Loucy (cell line): ENCODE data around the gene HOXB9.

Experiments used
- H2AFZ ChIP-seq: fragments of 200-600 bp; sonication (generic); 2 replicates; pipeline ENCODE4 v1.6.0; 2016; ENCODE audit warnings: antibody characterized with exemption, mild to moderate bottlenecking, low read length, moderate library complexity
- H3F3A ChIP-seq: fragments of 200-600 bp; 2 replicates; pipeline ENCODE4 v1.6.0; 2016; ENCODE audit warnings: antibody characterized with exemption, low read depth, mild to moderate bottlenecking
- H3K27me3 ChIP-seq: fragments of 200-600 bp; sonication (generic); 2 replicates; pipeline ENCODE4 v1.6.1; 2014; ENCODE audit warnings: low read length, mild to moderate bottlenecking; ENCODE audit not compliant: insufficient read depth, poor library complexity, severe bottlenecking
- H3K36me3 ChIP-seq: fragments of 200-600 bp; sonication (generic); 2 replicates; pipeline ENCODE4 v1.6.1; 2016; ENCODE audit warnings: low read length; ENCODE audit not compliant: insufficient read depth
- H3K4me1 ChIP-seq: fragments of 200-600 bp; sonication (generic); 2 replicates; pipeline ENCODE4 v1.5.1; 2014; ENCODE audit warnings: low read length, mild to moderate bottlenecking; ENCODE audit not compliant: insufficient read depth, poor library complexity, severe bottlenecking
- H3K4me2 ChIP-seq: fragments of 200-600 bp; sonication (generic); 2 replicates; pipeline ENCODE4 v1.6.0; 2014; ENCODE audit warnings: antibody characterized with exemption, low read length, low read depth, mild to moderate bottlenecking; ENCODE audit not compliant: poor library complexity, severe bottlenecking
- H3K4me3 ChIP-seq: fragments of 200-600 bp; sonication (generic); 2 replicates; pipeline ENCODE4 v1.5.1; 2014; ENCODE audit warnings: low read length, mild to moderate bottlenecking, mixed read lengths; ENCODE audit not compliant: poor library complexity, severe bottlenecking
- H3K79me2 ChIP-seq: fragments of 200-600 bp; sonication (generic); 2 replicates; pipeline ENCODE4 v1.6.1; 2014; ENCODE audit warnings: low read length; ENCODE audit not compliant: insufficient read depth
- H3K9ac ChIP-seq: fragments of 200-600 bp; sonication (generic); 2 replicates; pipeline ENCODE4 v1.6.0; 2014; ENCODE audit warnings: mild to moderate bottlenecking, low read depth, low read length, moderate library complexity; ENCODE audit not compliant: poor library complexity, severe bottlenecking
- H3K9me2 ChIP-seq: fragments of 200-600 bp; sonication (generic); replicated peaks from 2 replicates; pipeline ENCODE4 v1.6.1; 2016; ENCODE audit warnings: low read depth, low read length, mixed read lengths
- H3K9me3 ChIP-seq: fragments of 200-600 bp; sonication (generic); 2 replicates; pipeline ENCODE4 v1.6.1; 2014; ENCODE audit warnings: mild to moderate bottlenecking, antibody characterized with exemption, low read length, low read depth; ENCODE audit not compliant: insufficient read depth
- H4K20me1 ChIP-seq: fragments of 200-600 bp; sonication (generic); 2 replicates; pipeline ENCODE4 v1.6.0; 2014; ENCODE audit warnings: antibody characterized with exemption, low read length, mild to moderate bottlenecking; ENCODE audit not compliant: insufficient read depth, poor library complexity, severe bottlenecking
- EZH2phosphoT487 ChIP-seq: fragments of 200-600 bp; IDR thresholded peaks from 2 replicates; pipeline ENCODE4 v1.6.1; 2018; ENCODE audit warnings: antibody characterized with exemption, mild to moderate bottlenecking, moderate library complexity, borderline replicate concordance
- TF ChIP-seq, protein P1 (sequence below): fragments of 200-600 bp; sonication (generic); conservative IDR thresholded peaks from 2 replicates; pipeline ENCODE4 v1.5.1; 2014; ENCODE audit warnings: mild to moderate bottlenecking, antibody characterized with exemption, low read length

HOXB9 gene

DNA sequence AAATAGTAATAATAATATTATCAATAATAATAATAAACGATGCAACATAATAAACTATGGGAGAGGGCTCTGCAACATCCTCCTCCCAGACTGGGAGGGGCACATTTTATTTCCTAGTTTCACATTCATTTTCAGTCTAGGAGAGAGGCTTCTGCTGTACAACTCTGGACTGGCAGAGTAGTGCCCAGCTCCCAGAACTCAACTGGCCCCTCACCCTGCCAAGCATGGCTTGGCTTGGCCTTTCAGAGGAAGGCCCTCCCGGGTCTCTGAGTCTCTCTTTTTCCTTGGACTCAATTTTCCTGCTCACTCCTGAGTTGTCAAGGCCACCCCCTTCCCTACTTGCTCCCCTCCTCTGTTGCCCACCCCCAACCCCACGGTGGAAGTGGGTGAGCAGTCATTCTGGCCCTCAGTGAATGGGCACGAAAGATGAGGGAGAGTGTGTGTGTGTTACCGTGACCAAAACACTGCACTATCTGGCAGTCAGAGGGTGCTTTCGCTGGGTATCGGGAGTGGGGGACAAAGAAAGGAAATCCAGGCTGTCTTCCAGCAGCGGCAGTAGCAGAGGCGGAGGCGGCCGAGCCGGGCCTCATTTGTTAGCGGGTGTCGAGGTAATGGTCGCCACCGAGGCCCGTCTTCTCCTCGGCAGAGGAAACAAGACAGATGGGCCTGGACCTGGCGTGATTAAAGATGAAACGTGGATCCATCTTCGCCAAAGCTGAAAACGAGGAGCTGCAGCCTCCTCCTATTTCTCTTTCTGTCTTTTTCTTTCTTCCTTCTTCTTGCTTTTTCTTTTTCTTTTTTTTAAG lies 50.3 kb downstream of the HOXB9 start:
- Histone ChIP-seq H4K20me1 (peaks cover 70% of the 10 kb centered on the region), H3K4me1 (peaks cover 76% of the 10 kb centered on the region), H2AFZ (no peak overlapping the region), H3K4me3 (peak overlapping the region; percentile 89), H3K9ac (peak overlapping the region; percentile 95), H3K9me2 (no peaks in the 10 kb centered on the region), H3K4me2 (peak overlapping the region; percentile 98), H3K79me2 (peaks cover 98% of the 10 kb centered on the region), H3K27me3 (peaks cover 16% of the 10 kb centered on the region), H3F3A (peaks cover 8% of the 10 kb centered on the region), H3K9me3 (no peaks in the 10 kb centered on the region), H3K36me3 (peaks cover 72% of the 10 kb centered on the region)
- TF ChIP-seq, protein P1, sequence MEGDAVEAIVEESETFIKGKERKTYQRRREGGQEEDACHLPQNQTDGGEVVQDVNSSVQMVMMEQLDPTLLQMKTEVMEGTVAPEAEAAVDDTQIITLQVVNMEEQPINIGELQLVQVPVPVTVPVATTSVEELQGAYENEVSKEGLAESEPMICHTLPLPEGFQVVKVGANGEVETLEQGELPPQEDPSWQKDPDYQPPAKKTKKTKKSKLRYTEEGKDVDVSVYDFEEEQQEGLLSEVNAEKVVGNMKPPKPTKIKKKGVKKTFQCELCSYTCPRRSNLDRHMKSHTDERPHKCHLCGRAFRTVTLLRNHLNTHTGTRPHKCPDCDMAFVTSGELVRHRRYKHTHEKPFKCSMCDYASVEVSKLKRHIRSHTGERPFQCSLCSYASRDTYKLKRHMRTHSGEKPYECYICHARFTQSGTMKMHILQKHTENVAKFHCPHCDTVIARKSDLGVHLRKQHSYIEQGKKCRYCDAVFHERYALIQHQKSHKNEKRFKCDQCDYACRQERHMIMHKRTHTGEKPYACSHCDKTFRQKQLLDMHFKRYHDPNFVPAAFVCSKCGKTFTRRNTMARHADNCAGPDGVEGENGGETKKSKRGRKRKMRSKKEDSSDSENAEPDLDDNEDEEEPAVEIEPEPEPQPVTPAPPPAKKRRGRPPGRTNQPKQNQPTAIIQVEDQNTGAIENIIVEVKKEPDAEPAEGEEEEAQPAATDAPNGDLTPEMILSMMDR: no peak
- no peak for TF ChIP-seq EZH2phosphoT487

DNA sequence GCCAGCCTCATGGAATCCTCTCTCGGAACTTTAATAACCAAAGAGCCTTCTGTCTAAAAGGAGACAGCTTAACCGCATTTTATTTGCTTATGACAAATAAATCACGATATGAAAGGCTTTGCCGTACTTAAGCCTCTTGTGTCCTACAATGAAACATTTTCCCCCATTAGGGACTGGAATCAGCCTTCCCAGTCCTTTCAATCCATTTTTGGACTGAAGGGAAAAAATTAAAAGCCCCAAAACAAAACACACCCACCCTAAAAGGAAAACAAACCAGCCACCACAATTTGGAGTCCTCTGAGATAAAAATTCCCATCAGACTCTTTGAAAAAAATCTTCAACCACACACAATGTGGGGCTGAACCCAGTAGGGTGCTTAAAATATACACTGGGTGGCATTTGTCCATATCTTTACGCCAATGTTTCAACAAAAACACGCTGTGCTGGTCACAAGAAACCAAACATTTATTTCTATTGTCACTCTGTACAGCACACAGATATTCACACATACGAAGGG lies 51.0 kb downstream of the HOXB9 start:
- Histone ChIP-seq H3K27me3 (peaks cover 16% of the 10 kb centered on the region), H3K4me1 (peaks cover 81% of the 10 kb centered on the region), H3F3A (peaks cover 5% of the 10 kb centered on the region), H3K9me2 (no peaks in the 10 kb centered on the region), H2AFZ (no peak overlapping the region), H3K4me3 (peak overlapping the region; percentile 89), H3K9ac (peak overlapping the region; percentile 95), H3K36me3 (peaks cover 79% of the 10 kb centered on the region), H3K4me2 (peak overlapping the region; percentile 98), H3K79me2 (peaks cover 98% of the 10 kb centered on the region), H3K9me3 (no peaks in the 10 kb centered on the region), H4K20me1 (peaks cover 68% of the 10 kb centered on the region)
- no peak for TF ChIP-seq EZH2phosphoT487
- TF ChIP-seq, protein P1: no peak

DNA sequence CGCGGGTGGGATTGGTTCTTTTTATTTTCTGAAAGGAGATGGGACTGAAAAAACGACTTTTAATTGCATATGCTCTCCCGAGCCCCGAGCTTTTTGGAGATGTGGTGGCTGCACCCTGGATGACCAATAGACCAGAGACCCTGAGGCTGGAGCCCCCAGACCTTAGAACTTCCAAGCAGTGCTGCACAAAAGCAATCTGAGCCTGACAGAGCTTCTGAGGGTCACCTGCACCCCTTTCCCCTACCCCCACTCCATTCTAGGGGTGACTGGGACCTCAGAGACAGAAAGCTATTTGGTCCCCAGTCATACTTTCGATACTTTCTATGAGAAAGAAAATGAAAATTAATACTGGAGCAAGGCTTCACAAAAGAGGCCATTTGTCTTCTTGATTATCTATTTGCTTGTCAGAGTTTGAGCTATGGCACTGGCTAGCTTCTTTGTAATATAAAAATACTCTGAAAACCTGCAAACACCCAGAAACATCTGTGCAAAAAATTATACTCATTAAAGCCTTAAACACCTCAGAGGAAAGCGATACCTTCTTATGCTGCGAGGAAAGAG lies 51.6 kb downstream of the HOXB9 start:
- peaks cover 68% of the 10 kb centered on the region for H4K20me1 ChIP-seq
- peaks cover 81% of the 10 kb centered on the region for H3K36me3 ChIP-seq
- peak overlapping the region; percentile 98 for H3K4me2 ChIP-seq
- H3K4me1 ChIP-seq: peaks cover 82% of the 10 kb centered on the region
- peaks cover 5% of the 10 kb centered on the region for H3F3A ChIP-seq
- H3K27me3 ChIP-seq: peaks cover 16% of the 10 kb centered on the region
- H2AFZ ChIP-seq: no peak overlapping the region
- TF ChIP-seq EZH2phosphoT487: no peak
- TF ChIP-seq, protein P1: no peak
- H3K9me2 ChIP-seq: no peaks in the 10 kb centered on the region
- peaks cover 98% of the 10 kb centered on the region for H3K79me2 ChIP-seq
- H3K9ac ChIP-seq: peak overlapping the region; percentile 95
- H3K4me3 ChIP-seq: peak overlapping the region; percentile 89
- H3K9me3 ChIP-seq: no peaks in the 10 kb centered on the region
